Muscle of leg (tissue), 11 donors: ENCODE measurements around the gene TBL1X. TPM values are rescaled to one million over a fixed set of nuclear protein-coding genes. Genes with fewer than 3 reads are reported as not detected.

Experiments
- DNase-seq: peaks from one replicate; pipeline ENCODE4 v3.0.0; 2013
- H3K27ac ChIP-seq: one replicate; pipeline ENCODE4 v1.5.1; 2013; ENCODE audit warnings: mild to moderate bottlenecking, low read length, control low read depth
- H3K27me3 ChIP-seq: one replicate; pipeline ENCODE4 v1.6.1; 2013; ENCODE audit warnings: low read length; ENCODE audit not compliant: control insufficient read depth, insufficient read depth
- H3K36me3 ChIP-seq: one replicate; pipeline ENCODE4 v1.6.1; 2013; ENCODE audit warnings: low read length; ENCODE audit not compliant: control insufficient read depth, insufficient read depth
- H3K4me1 ChIP-seq: one replicate; pipeline ENCODE4 v1.6.1; 2013; ENCODE audit warnings: low read length; ENCODE audit not compliant: control insufficient read depth, insufficient read depth
- H3K4me3 ChIP-seq: one replicate; pipeline ENCODE4 v1.5.1; 2013; ENCODE audit warnings: low read length, control low read depth
- H3K9me3 ChIP-seq: replicated peaks from 2 replicates; pipeline ENCODE4 v1.6.1; 2013; ENCODE audit warnings: low read depth, low read length; ENCODE audit not compliant: control insufficient read depth
- WGBS: methylation state at CpG from one replicate; pipeline ENCODE4 v1.1.5; 2013; ENCODE audit warnings: missing lambda C conversion rate; ENCODE audit not compliant: insufficient coverage; 5-methylcytosine and 5-hydroxymethylcytosine counted together
- polyA plus RNA-seq, 8 donors: library from polyadenylated mRNA; unstranded; fragments of 120-200 nt; gene quantifications; one replicate each; pipeline versions ENCODE4 v1.2.1 to v1.2.3, GENCODE V29; 2013; ENCODE audit warnings: inconsistent platforms in 1 of 8, low replicate concordance in 1 of 8; ENCODE audit not compliant: insufficient read length in 8 of 8, insufficient read depth in 1 of 8
- total RNA-seq: library from RNA; stranded (reverse); fragments of 120-200 nt; gene quantifications from one replicate; pipeline ENCODE4 v1.2.4, GENCODE V29; 2013

Gene TBL1X
- total and polyA plus RNA-seq, 9 donors, result 7.1 to 19.0 (median 12.1) TPM

DNA sequence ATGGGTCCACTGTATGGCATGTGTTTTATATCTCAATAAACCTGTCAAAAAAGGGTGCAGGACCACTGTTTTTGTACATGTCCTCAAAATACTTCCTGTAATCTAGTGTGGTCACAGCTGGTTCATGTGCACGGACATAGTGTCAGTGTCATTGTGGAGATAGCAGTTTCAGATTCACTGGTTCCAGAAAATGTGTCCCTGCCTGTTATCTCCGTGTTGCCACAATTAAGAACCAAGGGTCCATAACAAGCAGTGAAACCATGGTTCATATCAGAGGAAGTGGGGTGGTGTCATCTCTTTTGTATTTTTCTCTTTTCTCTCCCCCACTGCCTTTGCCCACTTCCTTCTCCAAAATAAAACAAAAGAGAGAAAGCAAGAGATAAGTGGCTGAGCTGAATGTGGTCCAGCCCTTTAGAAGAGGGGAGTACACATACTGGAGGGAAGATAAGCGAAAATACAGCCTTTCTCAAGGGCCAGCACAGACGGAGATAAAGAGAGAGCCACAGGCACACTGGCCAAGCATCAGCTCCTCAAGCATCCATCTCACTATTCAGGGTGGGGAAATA lies 51.2 kb downstream of the TBL1X start:
- no peak for DNase-seq
- H3K27me3 ChIP-seq, result peaks cover 26% of the 10 kb centered on the region
- H3K4me3 ChIP-seq, result no peak overlapping the region
- peaks cover 8% of the 10 kb centered on the region for H3K4me1 ChIP-seq
- peaks cover 3% of the 10 kb centered on the region for H3K36me3 ChIP-seq
- no peaks in the 10 kb centered on the region for H3K9me3 ChIP-seq
- 83% methylated on average over 2 of the region's 4 CpGs for WGBS
- H3K27ac ChIP-seq, result no peak overlapping the region

DNA sequence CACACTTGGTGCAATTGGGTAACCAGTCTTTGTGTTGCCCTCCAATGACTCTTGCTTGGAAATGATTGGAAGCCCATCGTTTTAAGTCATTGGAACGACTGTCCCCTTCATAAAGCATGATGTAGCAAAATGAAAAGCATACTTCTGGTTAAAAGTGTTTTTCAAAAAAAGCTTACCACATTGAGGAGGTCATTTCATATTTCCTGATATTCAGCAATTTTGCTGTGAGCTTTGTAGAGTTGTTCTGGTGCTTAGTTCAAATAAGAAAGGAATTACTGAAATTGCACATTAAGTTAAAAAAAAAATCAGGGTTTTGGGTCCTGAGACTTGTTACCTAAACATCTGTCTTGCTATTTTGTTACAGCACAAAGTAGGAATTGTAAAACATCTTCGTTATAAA lies 51.8 kb downstream of the TBL1X start:
- peaks cover 30% of the 10 kb centered on the region for H3K27me3 ChIP-seq
- H3K27ac ChIP-seq, result no peak overlapping the region
- H3K4me3 ChIP-seq, result no peak overlapping the region
- H3K36me3 ChIP-seq, result peaks cover 3% of the 10 kb centered on the region
- H3K4me1 ChIP-seq, result peaks cover 10% of the 10 kb centered on the region
- no peaks in the 10 kb centered on the region for H3K9me3 ChIP-seq
- DNase-seq, result no peak
- no CpG with 5 or more reads among the region's 3 CpGs for WGBS

GRCh38 chrX:9518051-9518450 lies 53.2 kb downstream of the TBL1X start:
- WGBS, result 88% methylated on average over 4 of the region's 4 CpGs
- H3K36me3 ChIP-seq, result peaks cover 3% of the 10 kb centered on the region
- no peaks in the 10 kb centered on the region for H3K9me3 ChIP-seq
- H3K4me1 ChIP-seq, result peaks cover 10% of the 10 kb centered on the region
- no peak overlapping the region for H3K27ac ChIP-seq
- no peak overlapping the region for H3K4me3 ChIP-seq
- no peak for DNase-seq
- peaks cover 32% of the 10 kb centered on the region for H3K27me3 ChIP-seq

- no CpG with 5 or more reads among the region's 5 CpGs for WGBS
- Histone ChIP-seq H3K4me3 (no peak overlapping the region), H3K27ac (no peak overlapping the region), H3K27me3 (peaks cover 32% of the 10 kb centered on the region), H3K4me1 (peaks cover 10% of the 10 kb centered on the region), H3K36me3 (no peaks in the 10 kb centered on the region), H3K9me3 (no peaks in the 10 kb centered on the region)
- DNase-seq, result no peak
Measured at GRCh38 chrX:9518889-9519288, 54.0 kb downstream of the TBL1X start.

DNA sequence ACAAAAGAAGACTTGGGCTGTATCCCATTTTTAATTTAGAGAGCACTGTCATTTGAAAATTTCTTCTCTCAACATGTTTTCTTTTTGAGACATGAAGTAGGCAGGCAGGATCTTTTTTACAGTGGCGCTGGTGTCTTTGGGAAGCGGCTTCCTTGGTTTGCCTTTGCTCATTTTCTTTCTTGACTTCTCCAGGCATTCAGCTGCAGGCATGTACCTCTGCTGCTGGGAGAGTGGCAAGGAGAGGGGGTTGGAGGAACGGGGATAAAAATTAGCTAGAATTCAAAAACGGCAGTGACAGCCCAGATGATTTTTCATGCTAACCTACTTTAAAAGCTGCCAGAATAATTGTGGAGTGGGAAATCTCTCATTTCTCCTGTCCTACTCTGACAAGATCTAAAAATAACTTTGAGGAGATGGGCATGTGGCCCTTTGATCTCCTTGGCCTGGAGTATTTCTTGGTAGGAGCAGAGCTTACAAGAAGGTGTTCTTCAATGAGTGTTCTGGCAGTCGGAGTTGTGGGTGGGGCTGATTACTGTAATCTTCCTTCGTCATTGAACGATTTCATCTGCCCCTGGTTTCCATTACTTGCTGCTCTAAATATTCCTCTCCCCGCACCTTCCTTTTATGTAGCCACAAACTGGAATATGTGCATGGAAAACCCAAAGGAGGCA lies 54.8 kb downstream of the TBL1X start:
- peak; percentile 75 for DNase-seq
- no peaks in the 10 kb centered on the region for H3K36me3 ChIP-seq
- peaks cover 34% of the 10 kb centered on the region for H3K27me3 ChIP-seq
- H3K27ac ChIP-seq, result peak overlapping the region; percentile 47
- H3K4me1 ChIP-seq, result peaks cover 10% of the 10 kb centered on the region
- no peak overlapping the region for H3K4me3 ChIP-seq
- 14% methylated on average over 1 of the region's 8 CpGs for WGBS
- H3K9me3 ChIP-seq, result no peaks in the 10 kb centered on the region

DNA sequence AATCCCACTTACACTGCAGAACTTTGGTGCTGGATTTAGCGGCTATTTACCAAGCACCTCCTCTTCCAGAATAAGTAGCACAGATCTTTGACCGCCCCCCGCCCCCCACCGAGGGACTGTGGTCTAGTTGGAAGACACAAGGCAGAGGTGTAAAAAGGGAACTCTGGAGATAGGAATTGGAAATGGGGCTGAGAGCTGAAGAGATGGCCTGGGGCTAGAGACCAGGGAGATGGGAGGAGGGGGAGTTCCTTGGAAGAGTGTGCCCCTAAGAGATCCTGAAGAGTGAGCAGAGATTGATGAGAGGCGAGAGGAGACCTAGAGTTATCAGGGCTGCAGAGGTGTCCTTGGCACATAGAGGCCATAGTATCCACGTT lies 55.3 kb downstream of the TBL1X start:
- no peaks in the 10 kb centered on the region for H3K9me3 ChIP-seq
- H3K27me3 ChIP-seq, result peaks cover 35% of the 10 kb centered on the region
- no peak overlapping the region for H3K4me3 ChIP-seq
- no peaks in the 10 kb centered on the region for H3K36me3 ChIP-seq
- H3K27ac ChIP-seq, result peak overlapping the region; percentile 42
- peaks cover 10% of the 10 kb centered on the region for H3K4me1 ChIP-seq
- no peak for DNase-seq
- 59% methylated on average over 5 of the region's 6 CpGs for WGBS

DNA sequence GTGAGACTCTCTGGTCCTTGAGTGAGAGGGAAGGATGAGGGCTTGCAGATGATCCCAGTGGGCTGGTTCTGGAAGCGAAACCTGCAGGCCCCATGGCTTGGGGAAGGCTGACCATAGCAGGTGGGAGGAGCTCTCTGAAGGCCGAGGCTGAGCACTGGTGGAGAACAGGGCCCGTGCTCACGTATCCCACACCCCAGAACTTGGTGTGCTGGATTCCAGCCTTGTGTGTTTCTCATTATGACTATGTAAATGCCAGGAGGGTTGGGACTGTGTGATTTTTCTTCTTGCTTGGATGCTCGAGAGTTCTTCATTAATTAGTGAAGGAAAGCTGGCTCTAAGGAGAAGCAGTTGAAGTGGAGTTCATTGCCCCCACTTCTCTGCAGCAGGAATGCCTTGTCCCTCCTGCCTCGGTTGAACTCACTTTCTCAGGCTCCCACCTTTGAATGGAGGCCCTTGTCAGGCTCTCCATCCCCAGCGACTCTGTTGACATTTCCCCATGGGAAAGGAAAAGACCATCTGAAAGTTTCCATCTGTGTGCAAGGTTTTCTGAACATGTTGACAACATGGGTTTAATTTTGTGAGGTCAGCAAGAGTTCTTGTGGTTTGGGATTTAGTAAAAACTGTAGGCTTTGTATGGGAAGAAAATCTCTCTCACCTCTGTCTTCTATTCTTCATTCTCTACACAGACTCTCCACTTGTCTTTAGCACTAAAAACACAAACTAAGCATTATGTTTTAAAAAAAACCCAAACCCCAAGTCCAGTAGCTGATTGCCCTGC lies 57.7 kb downstream of the TBL1X start:
- Histone ChIP-seq H3K36me3 (no peaks in the 10 kb centered on the region), H3K4me1 (peaks cover 6% of the 10 kb centered on the region), H3K4me3 (no peak overlapping the region), H3K9me3 (no peaks in the 10 kb centered on the region), H3K27ac (no peak overlapping the region), H3K27me3 (peaks cover 34% of the 10 kb centered on the region)
- WGBS, result 68% methylated on average over 3 of the region's 7 CpGs
- DNase-seq, result no peak

- DNase-seq, result peak; percentile 19
- Histone ChIP-seq H3K27ac (no peak overlapping the region), H3K4me3 (no peak overlapping the region), H3K36me3 (no peaks in the 10 kb centered on the region), H3K9me3 (no peaks in the 10 kb centered on the region), H3K27me3 (peaks cover 36% of the 10 kb centered on the region), H3K4me1 (peaks cover 2% of the 10 kb centered on the region)
- 15% methylated on average over 7 of the region's 8 CpGs for WGBS
Measured at GRCh38 chrX:9525511-9526248, 60.8 kb downstream of the TBL1X start.

GRCh38 chrX:9526965-9527364 lies 62.1 kb downstream of the TBL1X start:
- no peaks in the 10 kb centered on the region for H3K9me3 ChIP-seq
- peaks cover 33% of the 10 kb centered on the region for H3K27me3 ChIP-seq
- no peak for DNase-seq
- no peaks in the 10 kb centered on the region for H3K4me1 ChIP-seq
- WGBS, result 83% methylated on average over 4 of the region's 14 CpGs
- H3K4me3 ChIP-seq, result no peak overlapping the region
- H3K36me3 ChIP-seq, result no peaks in the 10 kb centered on the region
- H3K27ac ChIP-seq, result no peak overlapping the region

GRCh38 chrX:9528498-9528897 lies 63.6 kb downstream of the TBL1X start:
- no peak for DNase-seq
- Histone ChIP-seq H3K9me3 (no peaks in the 10 kb centered on the region), H3K27ac (no peak overlapping the region), H3K4me3 (no peak overlapping the region), H3K27me3 (peaks cover 39% of the 10 kb centered on the region), H3K4me1 (peaks cover 5% of the 10 kb centered on the region), H3K36me3 (no peaks in the 10 kb centered on the region)
- 60% methylated on average over 2 of the region's 7 CpGs for WGBS
